Osteoblast (primary cell): Measurements from ENCODE around the gene CCDC191. TPM values are rescaled to one million over a fixed set of nuclear protein-coding genes. Genes with fewer than 3 reads are reported as not detected.

ENCODE experiments used
- DNase-seq: peaks from one replicate; pipeline ENCODE4 v3.0.0; 2011; ENCODE audit warnings: low spot score, mixed read lengths; ENCODE audit not compliant: insufficient read length; ENCODE audit errors: missing footprints
- H2AFZ ChIP-seq: 2 replicates; pipeline ENCODE4 v1.6.0; 2011; ENCODE audit warnings: mild to moderate bottlenecking, low read length
- H3K27ac ChIP-seq: 2 replicates; pipeline ENCODE4 v1.5.1; 2011; ENCODE audit warnings: mild to moderate bottlenecking, low read depth, low read length, moderate library complexity
- H3K27me3 ChIP-seq: 2 replicates; pipeline ENCODE4 v1.6.0; 2012; ENCODE audit warnings: mild to moderate bottlenecking, control low read depth, inconsistent platforms, low read length, moderate library complexity; ENCODE audit not compliant: insufficient read depth
- H3K36me3 ChIP-seq: 2 replicates; pipeline ENCODE4 v1.5.1; 2011; ENCODE audit warnings: mild to moderate bottlenecking, low read length, control low read depth, moderate library complexity; ENCODE audit not compliant: insufficient read depth
- H3K4me1 ChIP-seq: 2 replicates; pipeline ENCODE4 v1.5.1; 2011; ENCODE audit warnings: mild to moderate bottlenecking, low read length, control low read depth, moderate library complexity; ENCODE audit not compliant: insufficient read depth
- H3K4me2 ChIP-seq: 2 replicates; pipeline ENCODE4 v1.6.0; 2011; ENCODE audit warnings: mild to moderate bottlenecking, low read length; ENCODE audit not compliant: insufficient read depth
- H3K4me3 ChIP-seq: fragments of 200-600 bp; sonication (generic); 3 replicates; pipeline ENCODE4 v1.5.1; 2012; ENCODE audit warnings: mild to moderate bottlenecking, low read length, inconsistent platforms; ENCODE audit not compliant: insufficient read depth
- H3K79me2 ChIP-seq: 2 replicates; pipeline ENCODE4 v1.6.0; 2012; ENCODE audit warnings: mild to moderate bottlenecking, low read length, control low read depth, inconsistent platforms; ENCODE audit not compliant: insufficient read depth
- H3K9me3 ChIP-seq: 2 replicates; pipeline ENCODE4 v1.5.1; 2011; ENCODE audit warnings: low read depth, low read length, control low read depth
- H4K20me1 ChIP-seq: 2 replicates; pipeline ENCODE4 v1.6.0; 2012; ENCODE audit warnings: mild to moderate bottlenecking, low read length, control low read depth; ENCODE audit not compliant: insufficient read depth
- total RNA-seq: library from RNA; depleted of rRNA; stranded (reverse); fragments of >200 nt; gene quantifications from 2 replicates; pipeline ENCODE4 v1.2.3, GENCODE V29; 2012
- TF ChIP-seq, protein P1 (sequence below): IDR thresholded peaks from 2 replicates; pipeline ENCODE4 v1.5.1; 2011; ENCODE audit warnings: mild to moderate bottlenecking, low read depth, low read length, moderate library complexity; ENCODE audit errors: extremely low read depth

CCDC191 gene
- total RNA-seq, 1 donor = 4.0 TPM

DNA sequence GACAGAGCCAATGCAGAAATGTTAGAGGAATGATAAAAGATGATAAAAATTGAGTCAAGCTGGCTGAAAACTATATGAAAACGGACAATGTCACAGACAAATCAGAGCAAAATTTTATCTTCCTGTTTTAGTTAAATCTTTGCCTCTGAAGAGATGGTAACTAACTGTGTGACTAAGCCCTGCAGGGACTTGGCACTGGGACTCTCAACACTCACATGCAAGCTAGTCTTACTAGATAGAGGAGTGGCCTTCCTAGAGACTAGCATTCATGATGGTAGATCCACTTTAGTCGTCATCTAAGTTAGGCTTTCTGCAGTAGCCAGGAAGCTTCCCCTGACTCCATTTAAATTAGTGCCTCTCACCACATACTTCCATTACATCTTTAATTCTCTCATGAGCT lies 4.1 kb downstream of the CCDC191 start:
- no peak overlapping the region for H3K27ac ChIP-seq
- H3K4me3 ChIP-seq = no peak overlapping the region
- H3K79me2 ChIP-seq = peaks cover 9% of the 10 kb centered on the region
- peaks cover 9% of the 10 kb centered on the region for H3K4me1 ChIP-seq
- H4K20me1 ChIP-seq = no peaks in the 10 kb centered on the region
- H2AFZ ChIP-seq = no peak overlapping the region
- no peaks in the 10 kb centered on the region for H3K27me3 ChIP-seq
- TF ChIP-seq, protein P1, sequence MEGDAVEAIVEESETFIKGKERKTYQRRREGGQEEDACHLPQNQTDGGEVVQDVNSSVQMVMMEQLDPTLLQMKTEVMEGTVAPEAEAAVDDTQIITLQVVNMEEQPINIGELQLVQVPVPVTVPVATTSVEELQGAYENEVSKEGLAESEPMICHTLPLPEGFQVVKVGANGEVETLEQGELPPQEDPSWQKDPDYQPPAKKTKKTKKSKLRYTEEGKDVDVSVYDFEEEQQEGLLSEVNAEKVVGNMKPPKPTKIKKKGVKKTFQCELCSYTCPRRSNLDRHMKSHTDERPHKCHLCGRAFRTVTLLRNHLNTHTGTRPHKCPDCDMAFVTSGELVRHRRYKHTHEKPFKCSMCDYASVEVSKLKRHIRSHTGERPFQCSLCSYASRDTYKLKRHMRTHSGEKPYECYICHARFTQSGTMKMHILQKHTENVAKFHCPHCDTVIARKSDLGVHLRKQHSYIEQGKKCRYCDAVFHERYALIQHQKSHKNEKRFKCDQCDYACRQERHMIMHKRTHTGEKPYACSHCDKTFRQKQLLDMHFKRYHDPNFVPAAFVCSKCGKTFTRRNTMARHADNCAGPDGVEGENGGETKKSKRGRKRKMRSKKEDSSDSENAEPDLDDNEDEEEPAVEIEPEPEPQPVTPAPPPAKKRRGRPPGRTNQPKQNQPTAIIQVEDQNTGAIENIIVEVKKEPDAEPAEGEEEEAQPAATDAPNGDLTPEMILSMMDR = no peak
- H3K4me2 ChIP-seq = no peak overlapping the region
- H3K36me3 ChIP-seq = no peaks in the 10 kb centered on the region
- H3K9me3 ChIP-seq = no peaks in the 10 kb centered on the region
- DNase-seq = peak; percentile 50

DNA sequence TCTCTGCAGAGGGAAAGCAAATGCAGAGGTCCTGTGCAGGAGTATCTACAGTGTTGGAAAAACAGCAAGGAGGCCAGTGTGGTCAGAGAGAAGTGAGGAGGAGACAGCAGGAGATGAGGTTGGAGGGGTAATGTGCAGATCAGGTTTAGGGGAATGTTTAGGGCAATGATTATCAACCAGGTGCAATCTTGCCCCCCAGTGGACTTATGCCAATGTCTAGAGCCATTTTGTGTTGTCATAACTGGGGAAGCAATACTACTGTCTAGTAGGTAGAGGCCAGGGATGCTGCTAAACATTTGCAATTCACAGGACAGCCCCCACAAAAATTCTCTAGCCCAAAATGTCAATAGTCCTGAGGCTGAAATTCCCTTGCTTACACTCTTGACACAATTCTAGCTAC lies 13.1 kb downstream of the CCDC191 start:
- H3K36me3 ChIP-seq = no peaks in the 10 kb centered on the region
- no peaks in the 10 kb centered on the region for H4K20me1 ChIP-seq
- no peak overlapping the region for H3K27ac ChIP-seq
- H3K79me2 ChIP-seq = no peaks in the 10 kb centered on the region
- H3K9me3 ChIP-seq = no peaks in the 10 kb centered on the region
- no peaks in the 10 kb centered on the region for H3K27me3 ChIP-seq
- no peak overlapping the region for H3K4me2 ChIP-seq
- TF ChIP-seq, protein P1 = no peak
- DNase-seq = no peak
- no peaks in the 10 kb centered on the region for H3K4me1 ChIP-seq
- no peak overlapping the region for H3K4me3 ChIP-seq
- H2AFZ ChIP-seq = no peak overlapping the region

- Histone ChIP-seq H2AFZ (no peak overlapping the region), H3K36me3 (no peaks in the 10 kb centered on the region), H3K9me3 (no peaks in the 10 kb centered on the region), H4K20me1 (no peaks in the 10 kb centered on the region), H3K27me3 (no peaks in the 10 kb centered on the region), H3K79me2 (no peaks in the 10 kb centered on the region), H3K4me2 (no peak overlapping the region), H3K4me1 (no peaks in the 10 kb centered on the region), H3K27ac (no peak overlapping the region), H3K4me3 (no peak overlapping the region)
- TF ChIP-seq, protein P1 = no peak
- DNase-seq = no peak
These were observed 20.4 kb downstream of the CCDC191 start for GRCh38 chr3:114035896-114036295.

- no peak overlapping the region for H3K4me2 ChIP-seq
- H3K79me2 ChIP-seq = no peaks in the 10 kb centered on the region
- H3K36me3 ChIP-seq = no peaks in the 10 kb centered on the region
- H3K9me3 ChIP-seq = no peaks in the 10 kb centered on the region
- no peaks in the 10 kb centered on the region for H3K27me3 ChIP-seq
- no peak overlapping the region for H3K4me3 ChIP-seq
- TF ChIP-seq, protein P1 = no peak
- no peaks in the 10 kb centered on the region for H4K20me1 ChIP-seq
- peak overlapping the region; percentile 1 for H3K27ac ChIP-seq
- H2AFZ ChIP-seq = no peak overlapping the region
- DNase-seq = peak; percentile 81
- H3K4me1 ChIP-seq = no peaks in the 10 kb centered on the region
These were observed 21.4 kb downstream of the CCDC191 start for GRCh38 chr3:114034787-114035545.
